Progenitor cell of endocrine pancreas (in vitro differentiated cells): Measurements from ENCODE around the gene NUAK1. TPM values are rescaled to one million over a fixed set of nuclear protein-coding genes. Genes with fewer than 3 reads are reported as not detected.

ENCODE experiments used
- DNase-seq: peaks from one replicate; pipeline ENCODE4 v3.0.0; 2021; ENCODE audit warnings: low spot score; ENCODE audit not compliant: unreplicated experiment
- H3K27ac Mint-ChIP-seq: 2 replicates; pipeline ENCODE4 v1.8.0; 2021; ENCODE audit warnings: mild to moderate bottlenecking, moderate library complexity, mixed read lengths
- H3K27me3 Mint-ChIP-seq: 2 replicates; pipeline ENCODE4 v1.8.0; 2021; ENCODE audit warnings: mixed read lengths
- H3K36me3 Mint-ChIP-seq: 2 replicates; pipeline ENCODE4 v1.8.0; 2022; ENCODE audit warnings: mixed read lengths; ENCODE audit not compliant: insufficient read depth
- H3K4me1 Mint-ChIP-seq: 2 replicates; pipeline ENCODE4 v1.8.0; 2021; ENCODE audit warnings: low read depth, mixed read lengths
- H3K4me3 Mint-ChIP-seq: 2 replicates; pipeline ENCODE4 v1.8.0; 2021; ENCODE audit warnings: low read depth, mild to moderate bottlenecking, moderate library complexity, mixed read lengths
- H3K9me3 Mint-ChIP-seq: 2 replicates; pipeline ENCODE4 v1.8.0; 2021; ENCODE audit warnings: low read depth, mixed read lengths
- CTCF ChIP-seq: fragments of 200-600 bp; sonication (generic); IDR thresholded peaks from one replicate; pipeline ENCODE4 v1.5.0; 2021; ENCODE audit warnings: antibody characterized with exemption, mild to moderate bottlenecking; ENCODE audit not compliant: unreplicated experiment
- long read RNA-seq: library from polyadenylated mRNA; unstranded; transcript quantifications from one replicate; pipeline ENCODE4 v2.0.0, GENCODE V29; 2020
- total RNA-seq: library from RNA; stranded (reverse); gene quantifications from 2 replicates; pipeline ENCODE4 v1.2.1, GENCODE V29; 2021

NUAK1 gene
- 7.6 and 9.7 TPM in 2 replicates for total RNA-seq
- long read RNA-seq, partial matches to known transcripts = 1 of 5 reads
- long read RNA-seq, other reads (novel, unspliced or antisense) = 4 of 5 reads

- Mint-ChIP-seq H3K4me3 (peak within 1 kb of the TSS; percentile 90), H3K4me1 (peaks cover 40% of the 10 kb centered on the region), H3K27ac (peak within 1 kb of the TSS; percentile 96)
Measured at GRCh38 chr12:106138633-106139421, at the start of gene NUAK1. NUAK1 (minus strand) TSS chr12:106138954; CDS start chr12:106138653, 301 bp downstream.

GRCh38 chr12:106188256-106188655 lies 49.5 kb upstream of the NUAK1 start:
- H3K4me1 Mint-ChIP-seq = peaks cover 8% of the 10 kb centered on the region
- no peak for TF ChIP-seq CTCF
- H3K4me3 Mint-ChIP-seq = no peak overlapping the region
- H3K27ac Mint-ChIP-seq = no peak overlapping the region
- no peaks in the 10 kb centered on the region for H3K36me3 Mint-ChIP-seq
- H3K9me3 Mint-ChIP-seq = no peaks in the 10 kb centered on the region
- no peak for DNase-seq
- H3K27me3 Mint-ChIP-seq = peaks cover 2% of the 10 kb centered on the region

More at GRCh38 chr12:106138633-106139421, at the start of gene NUAK1:
- no peaks in the 10 kb centered on the region for H3K9me3 Mint-ChIP-seq
- no peak for TF ChIP-seq CTCF
- H3K27me3 Mint-ChIP-seq = peaks cover 8% of the 10 kb centered on the region
- H3K36me3 Mint-ChIP-seq = no peaks in the 10 kb centered on the region
- peak; percentile 81 for DNase-seq

GRCh38 chr12:106187842-106188241 lies 49.1 kb upstream of the NUAK1 start:
- DNase-seq = no peak
- no peaks in the 10 kb centered on the region for H3K9me3 Mint-ChIP-seq
- H3K36me3 Mint-ChIP-seq = no peaks in the 10 kb centered on the region
- no peak for TF ChIP-seq CTCF
- no peak overlapping the region for H3K27ac Mint-ChIP-seq
- peaks cover 8% of the 10 kb centered on the region for H3K4me1 Mint-ChIP-seq
- no peak overlapping the region for H3K4me3 Mint-ChIP-seq
- peaks cover 2% of the 10 kb centered on the region for H3K27me3 Mint-ChIP-seq

GRCh38 chr12:106187155-106187789 lies 48.5 kb upstream of the NUAK1 start:
- no peak for DNase-seq
- H3K4me1 Mint-ChIP-seq = peaks cover 8% of the 10 kb centered on the region
- no peak overlapping the region for H3K27ac Mint-ChIP-seq
- no peaks in the 10 kb centered on the region for H3K9me3 Mint-ChIP-seq
- H3K27me3 Mint-ChIP-seq = peaks cover 2% of the 10 kb centered on the region
- TF ChIP-seq CTCF = no peak
- H3K36me3 Mint-ChIP-seq = no peaks in the 10 kb centered on the region
- no peak overlapping the region for H3K4me3 Mint-ChIP-seq

- no peaks in the 10 kb centered on the region for H3K36me3 Mint-ChIP-seq
- DNase-seq = no peak
- no peaks in the 10 kb centered on the region for H3K27me3 Mint-ChIP-seq
- TF ChIP-seq CTCF = no peak
- peaks cover 14% of the 10 kb centered on the region for H3K4me1 Mint-ChIP-seq
- no peaks in the 10 kb centered on the region for H3K9me3 Mint-ChIP-seq
- H3K27ac Mint-ChIP-seq = no peak overlapping the region
- H3K4me3 Mint-ChIP-seq = no peak overlapping the region
Measured at GRCh38 chr12:106183735-106184134, 45.0 kb upstream of the NUAK1 start.
